Fibroblast of skin of left biceps (primary cell): ENCODE results near the gene EP400.
"Not testable (repeated sequence)": the region's sequence is repeated elsewhere in the genome, so short reads cannot be mapped to it uniquely, and the experiment has no call there.

Experiments
- DNase-seq, 2 experiments: peaks; one replicate each; pipeline ENCODE4 v3.0.0-alpha.2; 2013; ENCODE audit warnings: low read depth in 2 of 2

EP400 gene

DNA sequence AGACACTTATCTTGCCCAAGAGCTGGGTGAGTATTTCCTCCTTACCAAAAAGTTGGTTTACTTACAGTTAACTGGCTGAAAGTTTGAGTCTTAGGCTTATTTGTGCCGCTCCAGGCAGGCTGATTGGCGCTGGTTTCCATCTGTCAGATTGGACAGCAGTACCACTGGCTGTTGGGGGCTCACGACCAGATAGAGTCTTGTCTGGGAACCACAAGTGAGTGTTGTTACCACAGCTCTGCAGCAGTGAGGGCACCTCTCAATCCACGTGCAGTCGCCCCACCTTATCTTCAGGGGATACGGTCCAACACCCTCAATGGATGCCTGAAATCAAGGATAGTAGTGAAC is 135.5 kb downstream of the EP400 start:
- no peak for DNase-seq

DNA sequence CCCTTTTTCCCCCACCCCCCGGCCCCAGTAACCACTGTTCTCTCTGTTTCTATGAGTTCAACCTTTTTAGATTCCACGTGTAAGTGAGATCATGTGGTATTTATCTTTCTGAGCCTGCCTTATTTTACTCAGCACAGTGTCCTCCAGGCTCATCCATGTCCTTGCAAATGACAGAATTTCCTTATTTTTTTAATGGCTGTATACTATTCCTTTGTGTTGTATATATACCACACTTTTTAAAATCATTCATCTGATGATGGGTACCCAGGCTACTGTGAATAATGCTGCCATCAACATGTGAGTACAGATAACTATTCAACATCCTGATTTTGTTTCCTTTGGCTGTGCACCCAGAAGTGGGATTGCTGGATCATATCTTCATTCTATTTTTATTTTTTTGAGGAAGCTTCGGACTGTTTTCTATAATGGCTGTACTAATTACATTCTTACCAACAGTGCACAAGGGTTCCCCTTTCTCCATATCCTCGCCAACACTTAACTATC is 139.7 kb downstream of the EP400 start:
- DNase-seq = no peak

DNA sequence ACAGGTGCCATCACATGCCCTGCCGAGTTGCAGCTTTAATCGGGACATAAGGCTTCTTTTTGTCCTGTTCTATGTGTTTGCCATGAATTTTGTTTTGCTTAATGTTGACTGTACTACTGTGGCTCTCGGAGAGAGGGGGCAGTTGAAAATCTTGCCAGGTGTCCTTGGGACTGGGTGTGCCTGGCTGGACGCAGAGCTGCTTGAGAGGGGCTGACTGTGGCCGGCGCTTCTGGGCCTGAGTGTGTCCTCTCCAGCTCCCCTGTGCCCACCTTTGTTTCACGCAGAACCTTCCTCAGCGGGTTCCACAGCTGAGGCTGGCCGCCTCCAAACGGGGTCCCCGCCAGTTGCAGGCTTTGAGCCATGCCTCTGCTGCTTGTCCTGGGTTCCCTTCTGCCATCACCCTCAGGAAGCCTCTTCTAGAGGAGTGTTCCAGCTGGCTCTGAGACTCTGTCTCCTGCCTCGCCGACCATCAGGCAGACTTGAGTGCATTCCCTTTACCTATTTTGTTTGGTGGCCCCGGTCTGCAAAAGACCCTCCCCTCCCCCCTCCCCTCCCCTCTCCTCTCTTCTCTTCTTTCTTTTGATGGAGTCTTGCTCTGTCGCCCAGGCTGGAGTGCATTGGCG is 144.6 kb downstream of the EP400 start:
- DNase-seq = no peak

DNA sequence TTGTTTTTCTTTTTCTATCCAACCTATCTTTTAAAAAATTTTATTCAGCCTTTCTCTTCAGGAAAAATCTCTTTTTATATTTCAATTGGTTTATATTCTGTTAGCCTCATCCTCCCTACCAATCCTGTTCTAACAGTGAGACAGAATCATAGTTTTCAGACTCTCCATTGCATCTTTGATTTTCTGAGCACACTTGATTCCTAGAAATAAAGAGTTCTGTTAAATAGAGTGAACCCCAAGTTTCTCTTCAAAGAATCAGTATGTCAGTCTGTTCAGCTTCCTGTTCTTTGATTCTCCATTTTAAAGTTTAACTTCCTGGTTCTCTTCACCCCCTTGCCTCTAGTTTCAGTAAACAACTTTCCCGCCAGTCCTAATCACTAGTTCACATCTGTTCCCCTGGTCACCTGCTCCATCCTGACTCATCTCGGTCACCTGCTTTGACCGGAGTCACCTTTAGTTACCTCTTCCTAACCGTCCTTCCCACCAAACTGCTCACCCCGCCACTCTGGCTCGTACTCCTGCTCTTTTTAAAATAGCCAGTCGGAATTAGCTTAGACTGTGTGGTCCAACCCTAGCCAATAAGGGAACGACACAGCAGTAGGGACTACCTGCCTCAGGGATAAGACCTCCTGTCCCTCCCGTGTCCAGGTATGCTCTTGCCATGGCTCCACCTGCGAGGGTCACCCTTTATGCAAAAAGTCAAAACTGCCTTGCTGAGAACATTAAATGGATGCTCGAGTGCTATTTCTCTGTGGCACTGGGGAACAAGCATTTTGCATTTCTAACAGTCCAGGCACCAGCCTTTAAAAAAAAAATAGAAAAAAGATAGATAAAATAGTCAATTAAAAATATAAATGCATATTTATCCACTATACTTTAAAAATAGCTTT is 146.0 kb downstream of the EP400 start:
- DNase-seq = no peak

DNA sequence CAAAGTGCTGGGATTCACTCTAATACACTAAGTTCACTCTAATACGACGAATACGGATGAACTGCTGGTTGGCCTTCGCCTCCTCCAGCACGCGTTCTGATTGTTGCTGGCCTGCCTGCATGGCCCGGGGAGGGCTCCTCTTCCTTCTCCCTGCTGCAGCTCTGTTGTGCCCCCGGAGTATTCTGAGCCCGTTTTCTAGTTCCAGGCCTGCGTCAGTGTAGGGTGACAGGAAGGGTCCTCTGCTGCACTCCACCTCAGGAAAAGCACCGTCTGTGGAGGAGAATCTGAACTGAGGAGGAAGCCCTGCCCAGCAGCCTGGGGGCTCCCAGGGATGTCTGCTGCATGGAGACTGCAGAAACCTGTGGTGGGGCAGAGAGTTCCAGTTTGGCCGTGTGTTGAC is 150.0 kb downstream of the EP400 start:
- no peak for DNase-seq

DNA sequence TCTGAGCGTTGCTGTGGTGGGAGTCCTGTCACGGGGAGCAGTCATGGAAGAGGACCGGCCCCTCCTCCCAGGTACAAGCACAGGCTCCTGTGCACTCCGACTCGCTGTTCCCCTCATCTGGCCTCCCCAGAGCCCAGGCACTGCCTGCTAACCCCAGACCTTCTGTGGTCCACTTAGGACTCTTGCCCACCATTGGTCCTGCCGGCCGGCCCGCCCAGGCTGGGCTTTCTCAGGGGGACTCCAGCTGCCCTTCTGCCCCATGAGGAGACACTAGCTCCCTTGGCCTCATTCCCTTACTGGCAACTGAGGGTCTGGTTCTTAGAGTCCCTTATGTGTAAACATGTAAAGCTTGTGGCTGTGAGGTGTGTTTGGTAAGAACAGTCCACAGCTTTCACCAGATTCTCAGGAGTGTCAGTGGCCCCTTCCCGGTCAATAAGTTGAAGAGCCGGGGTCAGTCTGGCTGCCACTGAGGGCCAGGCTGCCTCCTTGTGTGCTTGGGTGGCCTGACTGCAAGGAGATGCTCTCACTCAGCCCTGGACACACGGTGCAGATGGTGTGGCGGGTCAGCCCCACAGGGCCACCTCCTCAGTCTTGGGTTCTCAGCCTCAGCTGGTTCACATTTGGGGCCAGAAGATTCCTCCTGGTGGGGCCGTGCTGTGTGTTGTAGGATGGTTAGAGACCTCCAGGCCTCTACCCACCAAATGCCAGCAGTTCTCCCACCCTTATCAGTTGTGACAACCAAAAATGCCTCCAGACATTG is 150.7 kb downstream of the EP400 start:
- DNase-seq = no peak

DNA sequence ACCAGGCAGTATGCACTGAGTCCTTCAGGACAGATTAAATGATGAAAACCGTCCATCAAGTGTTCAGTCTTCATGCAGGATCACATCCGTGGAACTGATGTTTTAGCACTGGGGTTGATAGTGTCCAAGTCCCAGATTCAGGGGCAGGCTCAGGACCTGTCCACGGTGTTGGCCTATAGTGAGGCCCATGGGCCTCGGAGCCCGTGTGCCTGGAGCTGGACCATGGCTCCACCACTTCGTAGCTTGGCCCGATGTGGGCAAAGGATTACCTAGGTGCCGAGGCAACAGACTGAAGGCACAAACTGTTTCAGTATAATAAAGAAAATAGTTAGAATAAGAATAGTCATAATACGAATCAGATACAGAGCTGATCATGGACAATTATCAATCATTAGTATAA is 152.6 kb downstream of the EP400 start:
- no peak for DNase-seq

DNA sequence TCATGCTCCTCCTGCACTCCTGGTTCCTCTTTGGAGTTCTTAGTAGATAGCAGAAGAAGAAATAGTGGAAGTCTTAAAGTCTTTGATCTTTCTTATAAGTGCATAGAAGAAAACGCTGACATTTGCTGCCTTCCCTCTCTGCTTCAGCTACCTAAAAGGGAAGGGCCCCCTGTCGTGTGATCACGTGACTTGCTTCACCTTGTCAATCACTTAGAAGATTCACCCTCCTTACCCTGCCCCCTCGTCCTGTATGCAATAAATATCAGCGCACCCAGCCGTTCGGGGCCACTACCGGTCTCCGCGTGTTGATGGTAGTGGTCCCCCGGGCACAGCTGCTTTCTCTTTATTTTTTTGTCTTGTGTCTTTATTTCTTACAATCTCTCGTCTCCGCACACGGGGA is 153.3 kb downstream of the EP400 start:
- DNase-seq = not testable (repeated sequence)

DNA sequence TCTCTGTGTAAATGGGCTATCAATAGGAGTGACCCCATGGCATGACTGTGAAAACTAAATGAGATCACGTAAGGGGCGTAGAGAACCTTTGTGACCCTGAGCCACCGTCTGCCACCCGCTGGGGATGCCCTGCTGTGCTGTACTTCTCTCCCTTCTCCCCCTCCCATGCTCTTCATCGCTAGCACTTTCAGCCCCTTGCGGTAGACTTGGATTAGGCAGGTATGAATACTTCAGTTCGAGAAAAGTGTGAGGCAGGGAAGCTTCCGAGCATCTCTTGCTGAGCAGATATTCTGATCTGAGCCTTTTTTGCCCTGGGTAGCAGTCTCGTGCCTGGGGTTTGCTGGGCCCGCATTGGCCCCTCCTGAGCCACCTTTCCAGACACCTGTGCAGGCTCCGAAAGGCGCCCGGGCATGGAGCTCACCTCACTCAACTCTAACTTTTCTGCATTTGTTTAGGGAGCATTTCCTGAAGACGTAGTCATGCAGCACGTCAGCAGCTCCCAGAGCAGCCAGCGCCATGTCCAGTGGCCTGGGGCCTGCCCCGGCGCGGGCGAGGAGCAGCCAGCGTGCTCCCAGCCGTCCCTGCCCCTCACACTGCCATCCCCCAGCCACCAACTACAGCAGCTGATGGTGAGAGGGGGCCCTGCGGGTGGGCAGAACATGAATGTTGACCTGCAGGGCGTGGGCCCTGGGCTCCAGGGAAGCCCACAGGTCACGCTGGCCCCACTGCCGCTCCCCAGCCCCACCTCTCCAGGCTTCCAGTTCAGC is 154.0 kb downstream of the EP400 start:
- DNase-seq = no peak

DNA sequence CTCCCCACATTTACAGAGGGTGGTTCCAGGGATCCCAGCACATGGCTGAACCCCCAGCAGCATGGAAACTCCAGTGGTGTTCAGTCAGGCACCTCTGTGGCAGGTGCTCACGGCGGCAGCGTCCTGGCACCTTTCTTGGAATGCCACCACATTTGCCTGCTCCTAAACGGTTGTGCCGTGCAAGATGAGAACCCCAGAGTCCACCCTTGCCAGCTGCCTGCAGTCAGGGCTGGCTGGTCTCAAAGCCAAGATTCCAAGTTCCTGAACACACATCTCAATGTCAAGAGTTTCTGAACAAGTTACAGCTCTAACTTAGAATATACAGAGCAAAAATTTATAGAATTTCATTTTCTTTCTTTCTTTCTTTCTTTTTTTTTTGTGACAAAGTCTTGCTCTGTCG is 155.7 kb downstream of the EP400 start:
- no peak for DNase-seq

DNA sequence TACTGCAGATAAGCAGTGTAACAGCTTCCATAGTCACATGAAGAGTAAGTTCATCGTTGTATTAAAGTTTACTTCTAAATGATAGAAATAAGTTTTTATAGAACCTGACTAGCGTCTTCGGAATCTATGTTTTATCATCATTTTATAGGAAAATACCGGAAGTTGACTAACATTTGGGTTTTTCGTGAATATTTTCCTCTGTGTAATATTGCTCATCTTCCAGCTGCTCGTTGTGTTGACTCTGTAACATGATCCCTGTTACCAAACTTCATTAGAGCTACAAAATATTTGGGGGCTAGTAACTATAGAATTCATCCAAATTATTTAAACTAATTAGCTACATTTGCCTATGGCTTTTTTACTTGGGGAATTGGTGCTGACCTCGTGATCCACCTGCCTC is 157.2 kb downstream of the EP400 start:
- DNase-seq = no peak

DNA sequence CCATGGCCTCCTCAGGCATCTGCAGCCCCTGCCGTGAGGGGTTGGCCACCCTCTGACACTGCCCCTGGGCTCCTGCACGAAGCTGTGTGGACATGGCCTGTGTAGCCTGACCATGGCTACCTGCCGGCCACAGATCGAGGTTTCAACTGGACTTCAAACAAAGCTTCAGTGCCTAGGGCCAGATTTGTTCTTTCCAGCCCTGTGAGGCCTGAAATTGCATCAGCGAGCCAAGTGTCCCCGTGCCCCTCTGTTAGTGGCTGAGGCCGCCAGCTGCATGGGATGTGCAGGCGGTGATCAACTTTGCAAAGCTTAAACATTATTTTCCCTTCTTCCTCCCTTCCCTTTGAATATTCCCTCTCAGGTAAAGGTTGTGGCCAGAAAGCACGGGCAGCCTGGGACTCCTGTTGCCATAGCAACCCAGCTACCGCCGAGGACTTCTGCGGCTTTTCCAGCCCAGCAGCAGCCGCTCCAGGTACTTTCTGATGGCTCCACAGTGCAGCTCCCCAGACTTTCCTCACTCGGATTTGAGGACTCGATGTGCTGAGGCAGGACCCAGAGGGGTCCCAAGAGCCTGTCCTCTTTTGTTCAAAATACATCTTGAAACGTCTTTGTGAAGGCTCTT is 158.6 kb downstream of the EP400 start:
- no peak for DNase-seq

DNA sequence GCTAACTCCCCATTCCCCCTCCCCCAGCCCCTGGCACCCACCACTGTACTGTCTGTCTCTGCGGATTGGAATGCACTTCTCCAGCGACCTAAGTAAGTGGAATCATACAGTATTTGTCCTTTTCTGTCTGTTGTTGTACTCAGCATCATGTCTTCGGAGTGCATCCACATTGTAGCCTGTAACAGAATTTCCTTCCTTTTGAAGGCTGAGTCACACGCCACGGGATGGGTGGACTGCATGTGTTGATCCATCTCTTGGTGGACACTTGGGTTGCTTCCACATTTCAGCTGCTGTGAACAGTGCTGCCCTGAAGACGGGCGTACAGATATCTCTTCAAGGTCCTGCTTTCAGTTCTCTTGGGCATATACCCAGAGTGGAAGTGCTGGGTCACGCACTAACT is 160.0 kb downstream of the EP400 start:
- DNase-seq = no peak

DNA sequence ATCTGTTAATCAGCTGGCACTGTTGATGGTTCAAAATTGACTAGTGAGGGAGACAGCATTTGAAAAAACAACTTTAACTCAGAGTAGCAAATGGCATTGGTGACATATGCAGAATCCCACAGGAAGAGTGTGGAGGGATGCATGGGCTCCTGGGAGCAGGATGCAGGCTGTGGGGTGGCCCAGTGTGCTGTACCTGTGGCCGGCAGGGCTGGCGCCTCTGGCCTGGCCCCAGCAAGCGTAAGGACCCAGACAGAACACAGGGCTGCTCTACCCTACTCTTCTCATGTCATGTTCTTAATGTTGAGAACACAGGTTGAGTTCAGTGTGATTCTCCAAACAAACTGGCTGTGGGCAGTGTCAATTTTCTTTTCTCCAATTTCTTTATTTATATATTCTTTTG is 160.9 kb downstream of the EP400 start:
- no peak for DNase-seq

DNA sequence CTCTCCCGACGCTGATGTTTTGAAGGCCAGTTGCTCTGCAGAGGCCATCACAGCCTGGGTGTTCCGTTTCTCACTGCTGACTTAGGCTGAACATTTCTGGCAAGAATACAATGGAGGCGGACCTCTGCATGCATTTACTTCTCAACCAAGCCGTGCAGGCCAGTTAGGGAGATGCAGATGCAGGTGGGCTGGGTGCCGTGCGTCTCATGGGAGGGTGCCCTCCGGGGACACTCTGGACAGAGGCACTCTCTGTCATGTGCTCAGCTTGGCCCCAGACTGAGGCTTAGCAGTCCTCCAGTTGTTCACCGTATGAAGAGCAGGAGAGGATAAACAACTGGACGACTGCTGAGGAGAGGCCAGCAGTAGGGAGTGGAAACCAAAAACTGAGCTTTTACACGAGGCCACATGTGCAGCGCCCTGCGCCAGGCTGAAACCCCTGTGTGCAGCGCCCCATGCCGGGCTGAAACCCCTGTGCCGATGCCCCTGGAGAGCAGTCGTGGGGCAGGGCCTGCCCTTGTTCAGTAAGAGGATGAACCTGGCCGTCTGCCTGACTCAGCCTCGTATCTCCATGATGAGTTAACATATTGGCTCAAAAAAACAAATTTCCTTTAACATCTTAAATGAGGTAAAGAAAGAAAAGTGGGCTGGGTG is 162.0 kb downstream of the EP400 start:
- DNase-seq = no peak

DNA sequence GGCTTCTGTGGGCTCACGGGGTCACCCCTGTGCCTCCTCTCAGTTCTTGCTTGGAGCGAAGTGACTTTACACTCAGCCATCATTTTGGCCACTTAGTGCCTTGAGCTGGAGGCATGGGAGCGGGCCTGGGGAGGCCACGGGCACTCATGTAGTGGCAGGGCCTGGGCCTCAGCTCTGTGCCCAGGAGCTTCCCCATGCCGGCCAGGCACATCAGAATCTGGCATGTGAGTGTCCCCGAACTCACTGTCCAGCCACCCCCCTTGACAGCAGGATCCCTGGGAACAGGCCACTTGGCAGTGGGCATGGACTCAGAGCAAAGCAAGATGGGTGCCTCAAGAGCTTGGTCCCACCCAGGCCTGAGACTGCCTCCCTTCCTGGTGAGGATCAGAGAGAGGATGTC is 164.9 kb downstream of the EP400 start:
- no peak for DNase-seq

DNA sequence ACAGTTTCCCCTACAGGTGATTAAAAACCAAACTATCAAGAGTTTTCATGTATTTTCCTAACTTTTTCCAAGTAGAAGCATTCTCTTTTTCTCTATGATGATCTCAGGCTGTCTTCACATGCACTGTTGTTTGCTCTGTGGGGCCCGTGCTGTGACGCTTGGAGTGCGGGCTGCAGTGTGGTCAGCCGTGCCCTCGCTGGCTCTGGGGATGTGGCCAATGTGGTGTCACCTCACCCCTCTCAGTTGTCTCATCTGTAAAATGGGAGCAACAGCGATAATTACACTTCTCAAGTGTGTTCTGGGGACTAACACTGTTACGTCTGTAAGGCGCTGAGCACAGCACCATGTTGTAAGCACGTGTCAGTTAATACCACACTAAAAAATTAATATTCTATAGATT is 165.8 kb downstream of the EP400 start:
- no peak for DNase-seq

DNA sequence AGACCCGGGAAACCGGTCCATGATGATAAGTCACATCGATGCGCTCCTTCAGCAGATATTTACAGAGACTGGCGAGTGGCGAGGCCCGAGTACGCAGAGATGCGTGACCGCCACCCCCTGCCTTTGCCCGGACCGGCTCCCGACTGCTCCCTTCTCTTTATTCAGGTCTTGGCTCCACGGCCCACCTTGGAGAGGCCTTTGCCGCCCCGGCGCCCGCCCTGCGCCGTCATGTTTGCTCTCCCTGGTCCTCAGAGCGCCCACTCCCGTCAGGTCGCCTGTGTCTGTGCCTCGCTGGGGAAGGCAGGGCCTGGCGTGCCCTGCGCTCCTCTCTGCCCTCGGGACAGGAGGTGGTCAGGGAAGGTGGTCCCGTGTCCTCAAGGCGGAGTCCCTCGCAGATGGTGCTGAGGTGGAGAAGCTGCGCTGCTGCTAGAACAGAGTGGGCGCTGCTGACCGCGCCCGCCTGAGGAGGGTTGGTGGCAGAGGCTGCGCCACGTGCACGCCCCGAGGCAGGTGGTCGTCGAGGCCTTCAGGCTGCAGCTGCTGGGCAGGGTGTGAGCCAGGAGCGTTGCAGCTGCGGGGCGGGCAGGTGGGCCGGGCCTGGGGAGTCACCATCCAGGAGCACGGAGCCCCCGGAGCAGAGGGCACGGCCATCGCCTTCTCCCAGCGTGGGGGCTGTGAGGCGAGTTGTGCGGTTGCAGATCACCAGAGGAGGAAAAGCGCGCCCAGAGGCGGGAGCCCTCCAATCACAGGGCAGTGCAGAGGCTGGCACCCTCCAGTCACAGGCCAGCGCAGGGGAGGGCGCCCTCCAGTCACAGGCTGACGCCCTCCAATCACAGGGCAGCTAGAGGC is 167.2 kb downstream of the EP400 start:
- DNase-seq = no peak

DNA sequence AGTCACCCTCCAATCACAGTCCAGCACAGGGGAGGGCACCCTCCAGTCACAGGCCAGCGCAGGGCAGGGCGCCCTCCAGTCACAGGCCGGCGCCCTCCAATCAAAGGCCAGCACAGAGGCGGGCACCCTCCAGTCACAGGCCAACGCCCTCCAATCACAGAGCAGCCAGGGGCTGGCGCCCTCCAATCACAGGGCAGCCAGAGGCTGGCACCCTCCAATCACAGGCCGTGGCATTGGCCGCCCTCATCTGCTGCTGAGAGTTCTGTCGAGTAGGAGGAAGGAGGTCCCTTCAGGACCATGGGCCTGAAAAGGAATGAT is 167.8 kb downstream of the EP400 start:
- DNase-seq = no peak

DNA sequence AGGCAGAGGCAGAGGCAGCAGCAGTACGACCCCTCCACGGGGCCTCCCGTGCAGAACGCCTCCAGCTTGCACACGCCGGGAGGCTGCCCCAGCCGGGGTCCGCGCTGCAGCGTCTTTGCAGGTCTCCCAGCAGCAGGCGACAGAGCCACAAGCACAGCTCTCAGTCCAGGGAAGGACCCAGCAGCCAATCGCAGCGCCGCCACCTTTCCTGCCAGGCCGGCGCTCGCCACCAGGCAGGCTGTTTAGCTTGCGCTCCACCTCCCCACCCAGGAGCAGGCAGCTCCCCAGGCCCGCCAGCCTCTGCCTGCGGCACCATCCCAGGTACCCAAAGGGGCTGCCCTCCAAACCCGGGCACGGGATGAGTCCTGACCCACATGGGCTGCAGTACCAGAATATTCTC is 169.1 kb downstream of the EP400 start:
- DNase-seq = no peak
